GM12873 (cell line): Measurements from ENCODE around the gene ASTN2.

Experiments used
- TF ChIP-seq, protein P1 (sequence below): IDR thresholded peaks from 2 replicates; pipeline ENCODE4 v1.5.1; 2012; ENCODE audit warnings: low read depth, mild to moderate bottlenecking, moderate library complexity, low read length, control low read depth; ENCODE audit not compliant: insufficient read depth; ENCODE audit errors: missing control alignments

Gene ASTN2

DNA sequence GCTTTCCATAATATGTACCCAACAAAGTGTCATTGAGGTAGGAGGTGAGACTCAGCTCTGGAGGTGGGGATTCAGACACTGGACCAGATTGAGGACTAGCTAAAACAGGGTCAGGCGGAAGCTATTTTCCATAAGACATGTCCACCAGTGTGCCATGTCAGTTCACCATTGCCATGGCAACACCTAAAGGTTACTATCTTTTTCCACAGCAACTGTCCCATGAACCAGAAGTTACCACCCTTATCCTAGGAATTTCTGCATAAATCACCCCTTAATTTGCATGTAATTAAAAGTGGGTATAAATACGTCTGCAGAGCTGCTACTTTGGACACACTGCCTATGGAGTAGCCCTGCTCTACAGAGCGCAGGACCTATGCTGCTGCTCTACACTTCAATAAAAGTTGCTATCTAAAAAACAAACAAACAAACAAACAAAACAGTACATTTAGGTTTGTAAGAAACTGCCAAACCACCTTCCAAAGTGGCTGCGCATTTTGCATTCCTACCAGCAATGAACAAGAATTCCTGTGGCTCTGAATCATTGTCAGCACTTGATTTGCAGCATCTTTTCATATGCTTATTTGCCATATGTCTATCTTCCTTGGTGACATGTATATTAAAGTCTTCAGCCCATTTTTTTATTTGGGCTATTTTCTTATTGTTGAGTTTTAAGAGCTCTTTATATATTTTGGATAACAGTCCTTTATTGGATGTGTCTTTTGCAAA is 745.7 kb downstream of the ASTN2 start:
- TF ChIP-seq, protein P1, sequence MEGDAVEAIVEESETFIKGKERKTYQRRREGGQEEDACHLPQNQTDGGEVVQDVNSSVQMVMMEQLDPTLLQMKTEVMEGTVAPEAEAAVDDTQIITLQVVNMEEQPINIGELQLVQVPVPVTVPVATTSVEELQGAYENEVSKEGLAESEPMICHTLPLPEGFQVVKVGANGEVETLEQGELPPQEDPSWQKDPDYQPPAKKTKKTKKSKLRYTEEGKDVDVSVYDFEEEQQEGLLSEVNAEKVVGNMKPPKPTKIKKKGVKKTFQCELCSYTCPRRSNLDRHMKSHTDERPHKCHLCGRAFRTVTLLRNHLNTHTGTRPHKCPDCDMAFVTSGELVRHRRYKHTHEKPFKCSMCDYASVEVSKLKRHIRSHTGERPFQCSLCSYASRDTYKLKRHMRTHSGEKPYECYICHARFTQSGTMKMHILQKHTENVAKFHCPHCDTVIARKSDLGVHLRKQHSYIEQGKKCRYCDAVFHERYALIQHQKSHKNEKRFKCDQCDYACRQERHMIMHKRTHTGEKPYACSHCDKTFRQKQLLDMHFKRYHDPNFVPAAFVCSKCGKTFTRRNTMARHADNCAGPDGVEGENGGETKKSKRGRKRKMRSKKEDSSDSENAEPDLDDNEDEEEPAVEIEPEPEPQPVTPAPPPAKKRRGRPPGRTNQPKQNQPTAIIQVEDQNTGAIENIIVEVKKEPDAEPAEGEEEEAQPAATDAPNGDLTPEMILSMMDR: no peak

- TF ChIP-seq, protein P1: no peak
Measured at GRCh38 chr9:116663581-116663980, 751.3 kb downstream of the ASTN2 start.

GRCh38 chr9:116662646-116663310 is 752.1 kb downstream of the ASTN2 start:
- TF ChIP-seq, protein P1: no peak

- TF ChIP-seq, protein P1: peak; percentile 81
Measured at GRCh38 chr9:116661037-116661954, 753.6 kb downstream of the ASTN2 start.

GRCh38 chr9:116658265-116658664 is 756.6 kb downstream of the ASTN2 start:
- TF ChIP-seq, protein P1: no peak

DNA sequence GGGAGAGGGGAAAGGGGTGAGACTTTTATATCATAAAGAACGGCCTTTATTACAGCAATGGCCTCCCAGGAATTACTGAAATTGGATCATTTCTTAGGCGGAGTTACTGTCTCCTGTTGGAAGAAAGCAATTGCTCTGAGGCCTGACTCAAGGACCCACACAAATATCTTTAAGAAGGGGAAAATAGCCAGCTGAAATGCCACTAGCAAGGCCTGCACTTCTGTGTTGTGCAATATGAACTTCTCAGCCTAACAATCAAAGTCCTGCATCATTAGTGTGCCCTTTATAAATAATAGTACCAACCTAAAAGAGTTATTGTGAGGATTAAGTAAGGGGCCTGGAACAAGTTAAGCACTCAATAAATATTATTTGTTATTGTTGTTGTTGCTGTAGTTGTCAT is 757.9 kb downstream of the ASTN2 start:
- TF ChIP-seq, protein P1: no peak
